AG09309 (cell line): ENCODE results near the gene ZYG11A.

Experiments used
- DNase-seq: peaks from one replicate; pipeline ENCODE4 v3.0.0-alpha.2; 2010; ENCODE audit warnings: low read depth
- H3K4me3 ChIP-seq: 2 replicates; pipeline ENCODE4 v1.5.1; 2011; ENCODE audit warnings: mild to moderate bottlenecking, low read depth, low read length, moderate library complexity; ENCODE audit not compliant: control insufficient read depth
- TF ChIP-seq, protein P1 (sequence below): IDR thresholded peaks from 2 replicates; pipeline ENCODE4 v1.5.1; 2011; ENCODE audit warnings: mild to moderate bottlenecking, low read depth, low read length, inconsistent platforms; ENCODE audit not compliant: insufficient read depth, control insufficient read depth; ENCODE audit errors: missing control alignments

The ZYG11A gene

DNA sequence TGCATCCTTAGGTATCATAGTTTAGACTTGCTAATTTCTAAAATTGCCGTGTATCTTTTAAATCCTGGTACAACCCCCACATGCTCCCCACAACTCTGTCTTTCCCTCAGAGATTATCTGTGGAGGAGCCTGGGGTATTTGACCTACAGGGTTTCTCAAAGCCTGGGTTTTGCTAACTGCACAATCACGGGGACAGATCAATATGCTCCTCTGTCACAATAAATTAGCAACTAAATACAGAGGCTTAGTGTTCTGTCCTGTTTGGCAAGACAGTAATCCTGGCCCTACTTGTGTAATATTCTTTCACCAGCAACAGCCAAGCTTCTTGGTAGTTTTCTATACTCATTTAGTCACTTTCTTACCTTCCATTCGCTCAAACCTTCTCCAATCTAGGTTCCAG, 70.5 kb downstream of the ZYG11A start:
- H3K4me3 ChIP-seq, result no peak overlapping the region
- DNase-seq, result no peak
- TF ChIP-seq, protein P1, sequence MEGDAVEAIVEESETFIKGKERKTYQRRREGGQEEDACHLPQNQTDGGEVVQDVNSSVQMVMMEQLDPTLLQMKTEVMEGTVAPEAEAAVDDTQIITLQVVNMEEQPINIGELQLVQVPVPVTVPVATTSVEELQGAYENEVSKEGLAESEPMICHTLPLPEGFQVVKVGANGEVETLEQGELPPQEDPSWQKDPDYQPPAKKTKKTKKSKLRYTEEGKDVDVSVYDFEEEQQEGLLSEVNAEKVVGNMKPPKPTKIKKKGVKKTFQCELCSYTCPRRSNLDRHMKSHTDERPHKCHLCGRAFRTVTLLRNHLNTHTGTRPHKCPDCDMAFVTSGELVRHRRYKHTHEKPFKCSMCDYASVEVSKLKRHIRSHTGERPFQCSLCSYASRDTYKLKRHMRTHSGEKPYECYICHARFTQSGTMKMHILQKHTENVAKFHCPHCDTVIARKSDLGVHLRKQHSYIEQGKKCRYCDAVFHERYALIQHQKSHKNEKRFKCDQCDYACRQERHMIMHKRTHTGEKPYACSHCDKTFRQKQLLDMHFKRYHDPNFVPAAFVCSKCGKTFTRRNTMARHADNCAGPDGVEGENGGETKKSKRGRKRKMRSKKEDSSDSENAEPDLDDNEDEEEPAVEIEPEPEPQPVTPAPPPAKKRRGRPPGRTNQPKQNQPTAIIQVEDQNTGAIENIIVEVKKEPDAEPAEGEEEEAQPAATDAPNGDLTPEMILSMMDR, result no peak

DNA sequence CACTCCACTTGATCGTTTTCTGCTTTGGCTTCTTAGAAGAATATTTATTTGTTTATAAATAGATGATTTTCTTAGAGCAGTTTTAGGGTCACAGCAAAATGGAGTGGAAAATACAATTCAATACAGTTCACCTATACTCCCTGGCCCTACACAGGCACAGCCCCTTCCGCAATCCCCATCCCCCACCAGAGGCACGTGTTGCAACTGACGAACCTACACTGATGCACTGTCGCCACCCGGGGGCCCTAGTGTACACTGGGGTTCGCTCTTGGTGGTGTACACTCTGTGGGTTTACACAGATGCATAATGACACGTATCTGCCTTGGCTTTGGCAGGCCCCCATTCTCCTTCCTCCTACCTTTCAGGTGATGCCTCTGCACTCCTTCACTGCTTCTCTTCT, 71.0 kb downstream of the ZYG11A start:
- TF ChIP-seq, protein P1, result no peak
- no peak for DNase-seq
- H3K4me3 ChIP-seq, result no peak overlapping the region

DNA sequence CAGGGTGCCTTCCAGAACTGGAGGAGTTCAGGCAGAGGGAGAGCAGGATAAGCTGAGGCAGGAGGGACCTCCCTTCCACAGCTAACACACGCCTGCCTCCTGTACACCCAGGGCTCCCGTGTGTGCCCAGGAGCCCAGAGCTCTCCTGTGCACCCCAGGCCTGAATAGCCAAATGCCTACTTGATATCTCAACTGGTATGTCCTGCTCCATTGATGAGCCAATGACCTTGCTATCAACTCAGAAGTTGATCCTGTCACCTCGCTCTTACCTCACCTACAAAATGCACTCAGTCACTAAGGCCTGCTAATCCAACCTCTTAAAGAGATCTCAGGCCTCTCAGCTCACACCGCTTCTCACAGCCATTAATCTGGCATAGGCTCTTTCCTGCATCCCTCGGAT, 71.9 kb downstream of the ZYG11A start:
- TF ChIP-seq, protein P1, result no peak
- H3K4me3 ChIP-seq, result no peak overlapping the region
- DNase-seq, result no peak

DNA sequence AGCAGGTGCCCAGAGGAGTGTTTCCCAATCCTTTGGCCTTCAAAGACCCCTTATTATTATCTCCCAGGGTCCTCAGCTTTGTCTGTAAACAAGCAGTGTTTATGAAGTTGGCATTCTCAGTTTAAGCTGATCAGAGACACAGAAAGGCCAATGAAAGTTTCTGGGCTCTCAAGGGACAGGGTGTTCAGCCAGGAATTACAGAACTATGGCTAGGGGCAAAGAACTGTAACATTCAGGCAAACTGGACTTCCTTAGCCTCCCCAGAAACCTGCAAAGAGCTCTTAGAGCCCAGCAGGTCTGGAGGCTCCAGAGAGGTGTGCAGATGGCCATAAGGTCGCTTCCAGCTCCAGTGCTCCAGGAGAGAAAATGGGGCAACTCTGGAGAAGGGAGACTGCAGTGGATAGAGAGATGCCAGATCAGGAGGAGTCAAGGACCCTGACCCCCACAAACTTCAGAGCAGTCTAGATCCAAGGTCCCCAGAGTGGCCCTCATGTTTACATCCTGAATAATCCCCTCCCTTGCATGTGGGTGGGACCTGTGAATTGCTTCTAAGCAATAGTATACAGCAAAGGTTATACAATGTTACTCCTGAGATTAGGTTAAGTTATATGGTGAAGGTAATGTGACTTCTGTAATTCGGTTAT, 72.8 kb downstream of the ZYG11A start:
- TF ChIP-seq, protein P1, result no peak
- H3K4me3 ChIP-seq, result no peak overlapping the region
- DNase-seq, result no peak

DNA sequence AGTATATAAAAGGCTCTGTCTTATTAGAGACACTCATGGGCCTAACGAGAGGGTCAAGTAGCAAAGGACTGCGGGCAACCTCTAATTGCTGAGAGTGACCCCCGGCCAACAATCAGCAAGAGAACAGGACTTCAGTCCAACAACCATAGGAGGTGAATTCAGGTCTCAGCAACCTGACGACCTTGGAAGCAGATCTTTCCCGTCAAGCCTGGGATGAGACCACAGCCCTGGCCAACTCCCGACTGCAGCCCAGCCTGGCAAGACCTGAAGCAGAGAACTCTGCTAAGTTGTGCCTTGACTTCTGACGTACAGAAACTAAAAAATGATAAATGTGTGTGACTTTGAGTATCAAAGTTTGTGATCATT, 73.3 kb downstream of the ZYG11A start:
- H3K4me3 ChIP-seq, result no peak overlapping the region
- TF ChIP-seq, protein P1, result no peak
- no peak for DNase-seq

DNA sequence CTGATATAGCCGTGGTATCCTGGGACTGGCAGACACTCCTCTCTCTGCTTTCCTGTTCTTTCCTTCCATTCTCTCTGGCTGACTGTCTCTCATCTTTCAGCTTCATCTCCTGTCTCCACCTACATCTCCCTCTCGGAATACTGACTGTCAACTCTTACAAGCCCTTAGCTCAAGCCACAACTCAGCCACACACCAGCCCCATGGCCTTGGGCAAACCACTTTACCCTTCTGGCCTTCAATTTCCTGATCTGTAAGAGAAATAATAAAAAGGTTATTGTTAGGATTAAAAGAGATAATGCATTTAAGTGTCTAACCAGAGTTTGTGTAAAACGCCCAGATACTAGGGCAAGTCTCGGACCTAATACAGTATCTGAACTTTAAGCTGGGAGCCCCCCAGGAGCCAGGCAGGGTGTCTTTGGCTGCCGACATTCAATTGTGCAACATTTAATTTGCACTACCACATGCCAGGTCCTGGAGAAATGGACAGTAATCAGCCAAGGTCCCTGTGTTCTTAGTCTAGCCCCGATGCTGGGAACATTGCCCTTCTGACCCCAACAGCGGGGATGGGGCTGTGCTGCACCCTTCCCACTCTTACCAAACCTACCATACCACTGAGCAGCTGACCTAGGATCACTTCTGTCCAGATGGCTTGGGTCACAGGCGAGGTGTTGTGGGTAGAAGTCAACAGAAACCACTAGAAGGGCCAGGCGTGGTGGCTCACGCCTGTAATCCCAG, 73.8 kb downstream of the ZYG11A start:
- TF ChIP-seq, protein P1, result no peak
- no peak overlapping the region for H3K4me3 ChIP-seq
- DNase-seq, result no peak
